ENCODE data around the gene RPAP2. TPM values are rescaled to one million over a fixed set of nuclear protein-coding genes. Genes with fewer than 3 reads are reported as not detected.

The RPAP2 gene
- polyA plus RNA-seq, 4 donors, result 2.2 to 25.9 (median 10.7) TPM

DNA sequence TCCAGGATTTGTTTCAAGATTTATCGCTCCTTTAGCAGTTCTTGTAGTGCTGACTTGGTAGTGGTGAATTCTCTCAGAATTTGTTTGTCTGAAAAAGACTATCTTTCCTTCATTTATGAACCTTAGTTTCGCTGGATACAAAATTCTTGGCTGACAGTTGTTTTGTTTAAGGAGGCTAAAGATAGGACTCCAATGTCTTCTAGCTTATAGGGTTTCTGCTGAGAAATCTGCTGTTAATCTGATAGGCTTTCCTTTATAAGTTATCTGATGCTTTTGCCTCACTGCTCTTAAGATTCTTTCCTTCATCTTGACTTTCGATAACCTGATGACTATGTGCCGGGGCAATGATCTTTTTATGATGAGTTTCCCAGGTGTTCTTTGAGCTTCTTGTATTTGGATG is 28.9 kb downstream of the RPAP2 start:
- no peak for DNase-seq
- Histone ChIP-seq H3K36me3 (ENCODE audit: control insufficient read depth in 3 of 3, insufficient read depth in 2 of 3, low read depth in 1 of 3, low read length in 3 of 3) (peaks cover 3 to 18% (median 5%) of the 10 kb centered on the region in 3 donors), H3K27ac (ENCODE audit: low read depth in 1 of 3, low read length in 2 of 3) (no peak overlapping the region), H3K9me3 (ENCODE audit: control insufficient read depth in 2 of 2, insufficient read depth in 1 of 2, low read depth in 1 of 2, low read length in 1 of 2) (peaks cover 0 to 20% of the 10 kb centered on the region in 2 donors), H3K27me3 (ENCODE audit: control insufficient read depth in 3 of 3, insufficient read depth in 3 of 3, low read length in 3 of 3) (no peaks in the 10 kb centered on the region), H3K4me3 (ENCODE audit: low read depth in 1 of 3, low read length in 3 of 3) (no peak overlapping the region), H3K4me1 (ENCODE audit: control insufficient read depth in 3 of 3, insufficient read depth in 2 of 3, low read depth in 1 of 3, low read length in 2 of 3) (no peaks in the 10 kb centered on the region)
- FAIRE-seq, result no peak
- 96 to 99% (median 99%) methylated on average over 4 of the region's 4 CpGs for WGBS, 3 donors

DNA sequence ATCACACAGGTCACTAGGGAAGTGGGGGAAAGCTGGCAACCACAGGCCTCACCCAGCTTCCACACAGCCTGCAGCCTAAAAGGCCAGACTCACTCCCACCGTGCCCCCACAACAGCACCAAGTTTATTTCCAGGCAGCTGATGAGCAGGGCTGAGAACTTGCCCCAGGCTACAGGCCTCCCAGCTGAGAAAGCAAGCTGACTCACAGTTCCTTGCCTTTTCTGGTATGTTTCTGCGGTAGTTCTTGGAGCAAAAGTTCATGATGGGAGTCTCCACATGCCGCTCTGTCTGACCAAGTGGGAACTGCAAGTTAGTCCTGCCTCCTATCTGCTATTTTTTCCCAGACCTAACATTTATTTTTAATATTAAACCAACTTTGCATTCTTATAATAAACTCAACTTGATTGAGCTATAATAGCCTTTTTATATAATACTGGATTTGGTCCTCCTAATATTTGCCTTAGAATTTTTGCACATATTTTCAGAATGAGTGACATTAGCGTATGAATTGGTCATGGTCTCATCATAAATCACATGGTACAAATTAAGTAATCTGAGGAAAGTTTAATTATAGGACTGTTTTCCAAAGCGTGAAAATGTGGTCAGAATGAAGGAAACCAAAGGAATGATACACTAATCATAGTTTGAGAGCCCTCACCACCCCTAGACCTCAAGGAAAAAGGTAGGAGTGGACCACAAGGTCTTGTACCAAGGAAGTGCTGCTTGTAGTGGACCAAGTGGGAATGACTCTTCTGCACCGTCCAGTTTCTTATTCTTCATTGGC is 30.7 kb downstream of the RPAP2 start:
- H3K4me3 ChIP-seq (ENCODE audit: low read depth in 1 of 3, low read length in 3 of 3), result no peak overlapping the region
- no peaks in the 10 kb centered on the region for H3K4me1 ChIP-seq (ENCODE audit: control insufficient read depth in 3 of 3, insufficient read depth in 2 of 3, low read depth in 1 of 3, low read length in 2 of 3)
- no peak overlapping the region for H3K27ac ChIP-seq (ENCODE audit: low read depth in 1 of 3, low read length in 2 of 3)
- 97 to 99% (median 97%) methylated on average over 6 of the region's 6 CpGs for WGBS, 3 donors
- H3K27me3 ChIP-seq (ENCODE audit: control insufficient read depth in 3 of 3, insufficient read depth in 3 of 3, low read length in 3 of 3), result no peaks in the 10 kb centered on the region
- FAIRE-seq (no peak), DNase-seq (no peak)
- peaks cover 0 to 20% of the 10 kb centered on the region in 2 donors for H3K9me3 ChIP-seq (ENCODE audit: control insufficient read depth in 2 of 2, insufficient read depth in 1 of 2, low read depth in 1 of 2, low read length in 1 of 2)
- peaks cover 0 to 18% (median 3%) of the 10 kb centered on the region in 3 donors for H3K36me3 ChIP-seq (ENCODE audit: control insufficient read depth in 3 of 3, insufficient read depth in 2 of 3, low read depth in 1 of 3, low read length in 3 of 3)

DNA sequence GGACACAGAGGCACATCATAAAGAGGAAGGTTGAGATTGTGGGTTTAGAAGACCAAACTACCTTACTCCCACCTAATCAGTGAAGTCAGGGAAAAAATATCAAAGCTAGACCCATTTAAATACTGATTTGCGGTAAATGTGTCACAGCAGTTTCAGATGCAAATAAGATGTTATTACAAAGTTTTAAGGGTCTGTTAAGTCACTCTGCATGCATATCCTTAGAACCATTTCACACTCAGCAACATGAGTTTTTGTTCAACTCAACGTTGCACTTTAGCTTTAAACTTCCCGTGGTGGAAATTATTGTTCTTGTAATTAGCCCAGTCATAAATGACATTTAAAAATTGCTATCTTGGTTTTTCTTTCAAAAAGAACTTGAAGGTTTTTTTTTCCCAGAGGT is 34.8 kb downstream of the RPAP2 start:
- no peak for FAIRE-seq
- peaks cover 0 to 10% (median 3%) of the 10 kb centered on the region in 3 donors for H3K36me3 ChIP-seq (ENCODE audit: control insufficient read depth in 3 of 3, insufficient read depth in 2 of 3, low read depth in 1 of 3, low read length in 3 of 3)
- WGBS, 3 donors, result 70 to 71% (median 71%) methylated on average over 3 of the region's 3 CpGs

DNA sequence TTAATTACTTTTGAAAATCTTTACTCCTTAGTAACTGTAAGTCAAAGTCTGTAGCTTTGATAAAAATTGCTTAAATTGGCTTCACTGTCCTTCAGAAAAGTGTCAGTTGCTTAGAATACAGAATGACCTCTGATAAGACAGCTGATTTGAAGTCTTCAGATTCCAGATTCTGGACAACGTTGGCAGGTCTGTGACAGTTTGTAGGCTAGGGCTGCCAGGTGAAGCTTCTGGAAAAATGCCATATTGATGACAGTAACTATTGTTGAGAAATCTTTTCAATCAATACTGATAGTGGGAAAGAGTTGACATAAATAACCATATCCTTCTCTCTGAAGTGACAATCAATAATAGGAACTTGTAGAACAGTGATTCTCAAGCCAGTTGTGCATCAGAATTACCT is 41.3 kb downstream of the RPAP2 start:
- H3K27me3 ChIP-seq (ENCODE audit: control insufficient read depth in 3 of 3, insufficient read depth in 3 of 3, low read length in 3 of 3), result no peaks in the 10 kb centered on the region
- H3K9me3 ChIP-seq (ENCODE audit: control insufficient read depth in 2 of 2, insufficient read depth in 1 of 2, low read depth in 1 of 2, low read length in 1 of 2), result no peaks in the 10 kb centered on the region
- 38 to 70% (median 45%) methylated on average over 1 of the region's 1 CpG for WGBS, 3 donors
- no peak for FAIRE-seq
- H3K4me1 ChIP-seq (ENCODE audit: control insufficient read depth in 3 of 3, insufficient read depth in 2 of 3, low read depth in 1 of 3, low read length in 2 of 3), result no peaks in the 10 kb centered on the region
- H3K27ac ChIP-seq (ENCODE audit: low read depth in 1 of 3, low read length in 2 of 3), result no peak overlapping the region
- DNase-seq, result no peak
- no peak overlapping the region for H3K4me3 ChIP-seq (ENCODE audit: low read depth in 1 of 3, low read length in 3 of 3)
- H3K36me3 ChIP-seq (ENCODE audit: control insufficient read depth in 3 of 3, insufficient read depth in 2 of 3, low read depth in 1 of 3, low read length in 3 of 3), result peaks cover 0 to 6% (median 2%) of the 10 kb centered on the region in 3 donors

More for the DNA sequence above, 34.8 kb downstream of the RPAP2 start:
- no peak overlapping the region for H3K4me3 ChIP-seq (ENCODE audit: low read depth in 1 of 3, low read length in 3 of 3)
- DNase-seq, result no peak
- peaks cover 0 to 8% of the 10 kb centered on the region in 2 donors for H3K9me3 ChIP-seq (ENCODE audit: control insufficient read depth in 2 of 2, insufficient read depth in 1 of 2, low read depth in 1 of 2, low read length in 1 of 2)
- no peaks in the 10 kb centered on the region for H3K4me1 ChIP-seq (ENCODE audit: control insufficient read depth in 3 of 3, insufficient read depth in 2 of 3, low read depth in 1 of 3, low read length in 2 of 3)
- no peaks in the 10 kb centered on the region for H3K27me3 ChIP-seq (ENCODE audit: control insufficient read depth in 3 of 3, insufficient read depth in 3 of 3, low read length in 3 of 3)
- H3K27ac ChIP-seq (ENCODE audit: low read depth in 1 of 3, low read length in 2 of 3), result no peak overlapping the region

DNA sequence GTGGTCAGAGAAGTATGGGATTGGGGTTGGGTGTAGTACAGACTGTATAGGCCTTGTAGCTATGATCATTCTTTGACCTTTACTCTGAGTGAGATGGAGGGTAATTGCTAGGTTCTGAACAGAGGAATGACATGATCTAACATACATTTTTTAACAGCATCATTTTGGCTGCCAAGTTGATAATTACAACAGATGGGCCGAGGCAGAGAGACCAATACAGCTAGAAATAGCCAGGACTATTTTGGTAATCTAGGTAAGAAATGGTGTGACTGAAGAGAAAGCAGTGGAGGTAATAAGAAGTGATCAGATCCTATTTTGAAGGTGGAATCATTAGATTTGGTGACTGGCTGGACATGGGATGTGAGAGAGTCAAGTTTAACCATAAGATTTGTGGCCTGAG is 43.5 kb downstream of the RPAP2 start:
- Histone ChIP-seq H3K27me3 (ENCODE audit: control insufficient read depth in 3 of 3, insufficient read depth in 3 of 3, low read length in 3 of 3) (no peaks in the 10 kb centered on the region), H3K4me3 (ENCODE audit: low read depth in 1 of 3, low read length in 3 of 3) (no peak overlapping the region), H3K9me3 (ENCODE audit: control insufficient read depth in 2 of 2, insufficient read depth in 1 of 2, low read depth in 1 of 2, low read length in 1 of 2) (no peaks in the 10 kb centered on the region), H3K36me3 (ENCODE audit: control insufficient read depth in 3 of 3, insufficient read depth in 2 of 3, low read depth in 1 of 3, low read length in 3 of 3) (peaks cover 0 to 11% (median 7%) of the 10 kb centered on the region in 3 donors), H3K27ac (ENCODE audit: low read depth in 1 of 3, low read length in 2 of 3) (no peak overlapping the region), H3K4me1 (ENCODE audit: control insufficient read depth in 3 of 3, insufficient read depth in 2 of 3, low read depth in 1 of 3, low read length in 2 of 3) (no peaks in the 10 kb centered on the region)
- DNase-seq (no peak), FAIRE-seq (no peak)
- 93 to 100% (median 100%) methylated on average over 1 of the region's 1 CpG for WGBS, 3 donors

DNA sequence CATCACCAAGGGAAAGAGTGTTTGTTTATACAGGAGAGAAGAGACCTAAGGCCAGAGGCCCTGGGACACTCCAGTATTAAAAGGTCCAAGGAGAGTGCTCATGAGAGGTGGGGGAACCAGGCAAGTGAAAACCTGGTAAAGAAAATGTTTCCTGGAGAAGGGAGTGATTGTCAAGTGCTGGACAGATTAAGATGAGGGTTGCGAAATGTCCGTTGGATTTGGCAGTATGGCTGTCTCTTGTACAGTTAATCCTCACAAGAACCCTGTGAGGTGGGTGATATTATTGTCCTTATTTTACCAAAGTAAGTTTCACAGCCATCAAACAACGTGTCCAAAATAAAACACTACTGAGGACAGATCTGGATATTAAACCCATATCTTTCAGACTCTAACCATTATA is 44.2 kb downstream of the RPAP2 start:
- H3K4me1 ChIP-seq (ENCODE audit: control insufficient read depth in 3 of 3, insufficient read depth in 2 of 3, low read depth in 1 of 3, low read length in 2 of 3), result no peaks in the 10 kb centered on the region
- H3K4me3 ChIP-seq (ENCODE audit: low read depth in 1 of 3, low read length in 3 of 3), result no peak overlapping the region
- H3K36me3 ChIP-seq (ENCODE audit: control insufficient read depth in 3 of 3, insufficient read depth in 2 of 3, low read depth in 1 of 3, low read length in 3 of 3), result peaks cover 0 to 14% (median 7%) of the 10 kb centered on the region in 3 donors
- WGBS, 3 donors, result 91 to 97% (median 92%) methylated on average over 3 of the region's 3 CpGs
- H3K27ac ChIP-seq (ENCODE audit: low read depth in 1 of 3, low read length in 2 of 3), result no peak overlapping the region
- H3K27me3 ChIP-seq (ENCODE audit: control insufficient read depth in 3 of 3, insufficient read depth in 3 of 3, low read length in 3 of 3), result no peaks in the 10 kb centered on the region
- H3K9me3 ChIP-seq (ENCODE audit: control insufficient read depth in 2 of 2, insufficient read depth in 1 of 2, low read depth in 1 of 2, low read length in 1 of 2), result no peaks in the 10 kb centered on the region
- DNase-seq (no peak), FAIRE-seq (no peak)

DNA sequence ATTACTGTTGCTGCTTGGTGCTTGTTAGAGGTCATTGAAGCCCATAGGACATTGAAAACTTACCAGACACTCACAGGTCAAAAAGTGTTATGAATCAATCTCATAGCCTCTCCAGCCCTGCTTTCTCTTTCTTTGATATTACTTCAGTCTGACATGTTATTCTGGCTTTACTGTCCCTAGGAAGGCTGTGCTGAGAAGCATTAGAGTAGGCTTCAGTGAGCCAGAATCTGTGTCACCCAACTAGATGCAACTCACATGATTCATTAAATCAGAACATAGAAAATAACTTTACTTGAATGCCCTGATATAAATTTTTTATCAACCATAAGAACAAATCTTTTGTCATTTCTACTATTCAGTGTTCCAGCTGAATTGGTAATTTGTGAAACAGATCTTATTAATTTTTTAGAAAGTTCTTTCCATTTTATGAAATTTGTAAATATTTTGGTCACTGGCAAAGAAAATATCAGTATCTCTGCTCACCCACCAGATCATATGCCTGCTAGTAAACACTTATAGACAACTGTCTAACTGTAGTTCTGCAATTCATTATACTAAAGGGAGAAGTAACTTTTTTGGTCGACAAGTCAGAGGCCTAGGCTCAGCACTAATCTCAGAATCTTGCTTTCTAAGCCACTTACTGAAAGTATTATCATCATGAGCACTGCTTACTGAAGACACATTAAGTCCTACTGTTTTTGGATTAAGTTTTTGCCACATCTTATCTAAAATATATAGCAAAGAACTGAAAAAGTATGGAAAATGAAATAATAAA is 48.2 kb downstream of the RPAP2 start:
- DNase-seq (no peak), FAIRE-seq (no peak)
- Histone ChIP-seq H3K4me1 (ENCODE audit: control insufficient read depth in 3 of 3, insufficient read depth in 2 of 3, low read depth in 1 of 3, low read length in 2 of 3) (no peaks in the 10 kb centered on the region), H3K4me3 (ENCODE audit: low read depth in 1 of 3, low read length in 3 of 3) (no peak overlapping the region), H3K27ac (ENCODE audit: low read depth in 1 of 3, low read length in 2 of 3) (no peak overlapping the region), H3K36me3 (ENCODE audit: control insufficient read depth in 3 of 3, insufficient read depth in 2 of 3, low read depth in 1 of 3, low read length in 3 of 3) (peaks cover 0 to 21% (median 7%) of the 10 kb centered on the region in 3 donors), H3K9me3 (ENCODE audit: control insufficient read depth in 2 of 2, insufficient read depth in 1 of 2, low read depth in 1 of 2, low read length in 1 of 2) (no peaks in the 10 kb centered on the region), H3K27me3 (ENCODE audit: control insufficient read depth in 3 of 3, insufficient read depth in 3 of 3, low read length in 3 of 3) (no peaks in the 10 kb centered on the region)
- WGBS, 3 donors, result 71 to 96% (median 78%) methylated on average over 1 of the region's 1 CpG

DNA sequence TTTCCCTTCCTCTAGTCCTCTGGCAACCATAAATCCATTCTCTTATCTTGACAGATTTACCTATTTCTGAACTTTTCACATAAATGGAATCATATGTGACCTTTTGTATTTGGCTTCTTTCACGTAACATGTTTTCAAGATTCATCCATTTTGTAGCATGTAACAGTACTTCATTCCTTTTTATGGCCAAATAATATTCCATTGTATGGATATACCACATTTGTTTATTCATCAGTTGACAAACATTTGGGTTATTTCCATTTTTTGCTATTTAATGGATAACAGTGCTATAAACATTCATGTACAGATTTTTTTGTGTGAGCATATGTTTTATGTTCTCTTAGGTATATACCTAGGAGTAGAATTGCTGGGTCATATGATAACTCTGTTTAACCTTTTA is 54.0 kb downstream of the RPAP2 start:
- Histone ChIP-seq H3K27ac (ENCODE audit: low read depth in 1 of 3, low read length in 2 of 3) (no peak overlapping the region), H3K4me1 (ENCODE audit: control insufficient read depth in 3 of 3, insufficient read depth in 2 of 3, low read depth in 1 of 3, low read length in 2 of 3) (no peaks in the 10 kb centered on the region), H3K4me3 (ENCODE audit: low read depth in 1 of 3, low read length in 3 of 3) (no peak overlapping the region), H3K9me3 (ENCODE audit: control insufficient read depth in 2 of 2, insufficient read depth in 1 of 2, low read depth in 1 of 2, low read length in 1 of 2) (no peaks in the 10 kb centered on the region), H3K36me3 (ENCODE audit: control insufficient read depth in 3 of 3, insufficient read depth in 2 of 3, low read depth in 1 of 3, low read length in 3 of 3) (peaks cover 0 to 17% (median 2%) of the 10 kb centered on the region in 3 donors), H3K27me3 (ENCODE audit: control insufficient read depth in 3 of 3, insufficient read depth in 3 of 3, low read length in 3 of 3) (no peaks in the 10 kb centered on the region)
- no peak for FAIRE-seq
- 96 to 98% (median 98%) methylated on average over 1 of the region's 1 CpG for WGBS, 3 donors
- no peak for DNase-seq

Measured in small intestine (tissue), 7 donors.